ENCODE data around the gene SLC26A2. TPM values are rescaled to one million over a fixed set of nuclear protein-coding genes. Genes with fewer than 3 reads are reported as not detected.

The SLC26A2 gene
- total and polyA plus RNA-seq, 2 experiments from 2014 or later, result 3.5 to 11.5 TPM

DNA sequence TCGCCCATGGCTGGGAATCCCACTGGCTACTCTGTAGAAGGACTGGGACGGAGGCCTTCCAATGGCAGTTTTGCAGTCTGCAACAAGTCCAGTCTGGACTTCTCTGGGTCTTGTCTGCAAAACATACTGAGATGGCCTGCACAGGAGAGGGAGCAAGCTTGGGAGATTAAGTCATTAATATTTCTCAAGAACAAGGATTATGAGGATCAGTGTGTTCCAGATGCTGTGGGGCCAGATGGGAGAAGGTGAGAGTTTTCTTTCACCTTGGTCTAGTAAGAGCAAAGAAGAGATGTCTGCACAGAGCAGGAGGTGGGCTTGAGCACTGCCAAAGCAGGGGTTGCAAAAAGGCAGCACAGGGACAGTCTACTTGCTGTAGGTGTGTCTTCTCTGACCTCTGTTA, 15.9 kb upstream of the SLC26A2 start, which contains the start of gene PDE6A (continued):
- TF ChIP-seq, protein P1, sequence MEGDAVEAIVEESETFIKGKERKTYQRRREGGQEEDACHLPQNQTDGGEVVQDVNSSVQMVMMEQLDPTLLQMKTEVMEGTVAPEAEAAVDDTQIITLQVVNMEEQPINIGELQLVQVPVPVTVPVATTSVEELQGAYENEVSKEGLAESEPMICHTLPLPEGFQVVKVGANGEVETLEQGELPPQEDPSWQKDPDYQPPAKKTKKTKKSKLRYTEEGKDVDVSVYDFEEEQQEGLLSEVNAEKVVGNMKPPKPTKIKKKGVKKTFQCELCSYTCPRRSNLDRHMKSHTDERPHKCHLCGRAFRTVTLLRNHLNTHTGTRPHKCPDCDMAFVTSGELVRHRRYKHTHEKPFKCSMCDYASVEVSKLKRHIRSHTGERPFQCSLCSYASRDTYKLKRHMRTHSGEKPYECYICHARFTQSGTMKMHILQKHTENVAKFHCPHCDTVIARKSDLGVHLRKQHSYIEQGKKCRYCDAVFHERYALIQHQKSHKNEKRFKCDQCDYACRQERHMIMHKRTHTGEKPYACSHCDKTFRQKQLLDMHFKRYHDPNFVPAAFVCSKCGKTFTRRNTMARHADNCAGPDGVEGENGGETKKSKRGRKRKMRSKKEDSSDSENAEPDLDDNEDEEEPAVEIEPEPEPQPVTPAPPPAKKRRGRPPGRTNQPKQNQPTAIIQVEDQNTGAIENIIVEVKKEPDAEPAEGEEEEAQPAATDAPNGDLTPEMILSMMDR (conservative IDR thresholded peaks at IDR 0.05; ENCODE audit: low read depth in 2 of 2), result no peak

DNA sequence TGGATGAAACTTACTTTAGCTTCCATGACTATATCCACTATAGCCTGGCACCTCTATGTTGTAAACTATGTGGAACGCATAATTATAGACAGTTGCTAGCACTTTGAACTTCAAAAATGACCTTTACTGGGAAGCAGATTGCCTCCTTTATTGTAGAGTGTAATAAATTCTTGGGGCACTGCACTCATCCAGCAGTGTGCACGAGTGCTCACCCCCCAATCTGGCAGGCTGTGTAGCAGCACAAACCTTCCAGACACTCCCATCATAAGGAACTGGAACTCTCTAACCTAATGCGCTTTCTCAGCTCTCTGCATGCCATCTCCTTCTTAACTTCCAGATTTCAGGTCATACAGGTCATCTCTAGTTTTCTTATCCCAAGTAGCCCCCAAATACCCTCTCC, 14.4 kb upstream of the SLC26A2 start:
- no peak overlapping the region for H3K27ac Mint-ChIP-seq
- H3K4me3 Mint-ChIP-seq, result no peak overlapping the region
- Histone ChIP-seq H3K4me3 (no peak overlapping the region), H3K9me2 (ENCODE audit: insufficient read depth) (no peaks in the 10 kb centered on the region), H3K4me2 (no peak overlapping the region), H4K20me1 (replicated peaks; ENCODE audit: insufficient read depth) (no peaks in the 10 kb centered on the region), H3K27me3 (ENCODE audit: insufficient read depth) (no peaks in the 10 kb centered on the region), H2AFZ (no peak overlapping the region), H3F3A (replicated peaks; ENCODE audit: low read depth) (no peaks in the 10 kb centered on the region), H3K27ac (ENCODE audit: low read depth) (no peak overlapping the region), H3K36me3 (ENCODE audit: insufficient read depth) (no peaks in the 10 kb centered on the region), H3K4me1 (ENCODE audit: insufficient read depth) (no peaks in the 10 kb centered on the region), H3K79me2 (replicated peaks; ENCODE audit: insufficient read depth) (no peaks in the 10 kb centered on the region)
- H3K36me3 Mint-ChIP-seq (ENCODE audit: low read depth), result no peaks in the 10 kb centered on the region
- H3K4me1 Mint-ChIP-seq, result no peaks in the 10 kb centered on the region
- no peaks in the 10 kb centered on the region for H3K9me3 Mint-ChIP-seq
- TF ChIP-seq, protein P2, sequence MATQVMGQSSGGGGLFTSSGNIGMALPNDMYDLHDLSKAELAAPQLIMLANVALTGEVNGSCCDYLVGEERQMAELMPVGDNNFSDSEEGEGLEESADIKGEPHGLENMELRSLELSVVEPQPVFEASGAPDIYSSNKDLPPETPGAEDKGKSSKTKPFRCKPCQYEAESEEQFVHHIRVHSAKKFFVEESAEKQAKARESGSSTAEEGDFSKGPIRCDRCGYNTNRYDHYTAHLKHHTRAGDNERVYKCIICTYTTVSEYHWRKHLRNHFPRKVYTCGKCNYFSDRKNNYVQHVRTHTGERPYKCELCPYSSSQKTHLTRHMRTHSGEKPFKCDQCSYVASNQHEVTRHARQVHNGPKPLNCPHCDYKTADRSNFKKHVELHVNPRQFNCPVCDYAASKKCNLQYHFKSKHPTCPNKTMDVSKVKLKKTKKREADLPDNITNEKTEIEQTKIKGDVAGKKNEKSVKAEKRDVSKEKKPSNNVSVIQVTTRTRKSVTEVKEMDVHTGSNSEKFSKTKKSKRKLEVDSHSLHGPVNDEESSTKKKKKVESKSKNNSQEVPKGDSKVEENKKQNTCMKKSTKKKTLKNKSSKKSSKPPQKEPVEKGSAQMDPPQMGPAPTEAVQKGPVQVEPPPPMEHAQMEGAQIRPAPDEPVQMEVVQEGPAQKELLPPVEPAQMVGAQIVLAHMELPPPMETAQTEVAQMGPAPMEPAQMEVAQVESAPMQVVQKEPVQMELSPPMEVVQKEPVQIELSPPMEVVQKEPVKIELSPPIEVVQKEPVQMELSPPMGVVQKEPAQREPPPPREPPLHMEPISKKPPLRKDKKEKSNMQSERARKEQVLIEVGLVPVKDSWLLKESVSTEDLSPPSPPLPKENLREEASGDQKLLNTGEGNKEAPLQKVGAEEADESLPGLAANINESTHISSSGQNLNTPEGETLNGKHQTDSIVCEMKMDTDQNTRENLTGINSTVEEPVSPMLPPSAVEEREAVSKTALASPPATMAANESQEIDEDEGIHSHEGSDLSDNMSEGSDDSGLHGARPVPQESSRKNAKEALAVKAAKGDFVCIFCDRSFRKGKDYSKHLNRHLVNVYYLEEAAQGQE (IDR thresholded peaks at IDR 0.05; ENCODE audit: unreplicated experiment), result no peak
- TF ChIP-seq JUNB (IDR thresholded peaks at IDR 0.05; ENCODE audit: unreplicated experiment) (no peak), EZH2phosphoT487 (IDR thresholded peaks at IDR 0.05; ENCODE audit: unreplicated experiment) (no peak), ZNF114 (CRISPR knock-in tag; IDR thresholded peaks at IDR 0.05) (no peak), EZH2 (IDR thresholded peaks at IDR 0.05; ENCODE audit: low read depth, unreplicated experiment) (no peak), NANOG (IDR thresholded peaks at IDR 0.05; ENCODE audit: borderline replicate concordance) (no peak), POLR2AphosphoS5 (IDR thresholded peaks at IDR 0.05; ENCODE audit: low read depth) (no peak), ZNF331 (CRISPR knock-in tag; IDR thresholded peaks at IDR 0.05; ENCODE audit: low read depth) (no peak)
- TF ChIP-seq, protein P3, sequence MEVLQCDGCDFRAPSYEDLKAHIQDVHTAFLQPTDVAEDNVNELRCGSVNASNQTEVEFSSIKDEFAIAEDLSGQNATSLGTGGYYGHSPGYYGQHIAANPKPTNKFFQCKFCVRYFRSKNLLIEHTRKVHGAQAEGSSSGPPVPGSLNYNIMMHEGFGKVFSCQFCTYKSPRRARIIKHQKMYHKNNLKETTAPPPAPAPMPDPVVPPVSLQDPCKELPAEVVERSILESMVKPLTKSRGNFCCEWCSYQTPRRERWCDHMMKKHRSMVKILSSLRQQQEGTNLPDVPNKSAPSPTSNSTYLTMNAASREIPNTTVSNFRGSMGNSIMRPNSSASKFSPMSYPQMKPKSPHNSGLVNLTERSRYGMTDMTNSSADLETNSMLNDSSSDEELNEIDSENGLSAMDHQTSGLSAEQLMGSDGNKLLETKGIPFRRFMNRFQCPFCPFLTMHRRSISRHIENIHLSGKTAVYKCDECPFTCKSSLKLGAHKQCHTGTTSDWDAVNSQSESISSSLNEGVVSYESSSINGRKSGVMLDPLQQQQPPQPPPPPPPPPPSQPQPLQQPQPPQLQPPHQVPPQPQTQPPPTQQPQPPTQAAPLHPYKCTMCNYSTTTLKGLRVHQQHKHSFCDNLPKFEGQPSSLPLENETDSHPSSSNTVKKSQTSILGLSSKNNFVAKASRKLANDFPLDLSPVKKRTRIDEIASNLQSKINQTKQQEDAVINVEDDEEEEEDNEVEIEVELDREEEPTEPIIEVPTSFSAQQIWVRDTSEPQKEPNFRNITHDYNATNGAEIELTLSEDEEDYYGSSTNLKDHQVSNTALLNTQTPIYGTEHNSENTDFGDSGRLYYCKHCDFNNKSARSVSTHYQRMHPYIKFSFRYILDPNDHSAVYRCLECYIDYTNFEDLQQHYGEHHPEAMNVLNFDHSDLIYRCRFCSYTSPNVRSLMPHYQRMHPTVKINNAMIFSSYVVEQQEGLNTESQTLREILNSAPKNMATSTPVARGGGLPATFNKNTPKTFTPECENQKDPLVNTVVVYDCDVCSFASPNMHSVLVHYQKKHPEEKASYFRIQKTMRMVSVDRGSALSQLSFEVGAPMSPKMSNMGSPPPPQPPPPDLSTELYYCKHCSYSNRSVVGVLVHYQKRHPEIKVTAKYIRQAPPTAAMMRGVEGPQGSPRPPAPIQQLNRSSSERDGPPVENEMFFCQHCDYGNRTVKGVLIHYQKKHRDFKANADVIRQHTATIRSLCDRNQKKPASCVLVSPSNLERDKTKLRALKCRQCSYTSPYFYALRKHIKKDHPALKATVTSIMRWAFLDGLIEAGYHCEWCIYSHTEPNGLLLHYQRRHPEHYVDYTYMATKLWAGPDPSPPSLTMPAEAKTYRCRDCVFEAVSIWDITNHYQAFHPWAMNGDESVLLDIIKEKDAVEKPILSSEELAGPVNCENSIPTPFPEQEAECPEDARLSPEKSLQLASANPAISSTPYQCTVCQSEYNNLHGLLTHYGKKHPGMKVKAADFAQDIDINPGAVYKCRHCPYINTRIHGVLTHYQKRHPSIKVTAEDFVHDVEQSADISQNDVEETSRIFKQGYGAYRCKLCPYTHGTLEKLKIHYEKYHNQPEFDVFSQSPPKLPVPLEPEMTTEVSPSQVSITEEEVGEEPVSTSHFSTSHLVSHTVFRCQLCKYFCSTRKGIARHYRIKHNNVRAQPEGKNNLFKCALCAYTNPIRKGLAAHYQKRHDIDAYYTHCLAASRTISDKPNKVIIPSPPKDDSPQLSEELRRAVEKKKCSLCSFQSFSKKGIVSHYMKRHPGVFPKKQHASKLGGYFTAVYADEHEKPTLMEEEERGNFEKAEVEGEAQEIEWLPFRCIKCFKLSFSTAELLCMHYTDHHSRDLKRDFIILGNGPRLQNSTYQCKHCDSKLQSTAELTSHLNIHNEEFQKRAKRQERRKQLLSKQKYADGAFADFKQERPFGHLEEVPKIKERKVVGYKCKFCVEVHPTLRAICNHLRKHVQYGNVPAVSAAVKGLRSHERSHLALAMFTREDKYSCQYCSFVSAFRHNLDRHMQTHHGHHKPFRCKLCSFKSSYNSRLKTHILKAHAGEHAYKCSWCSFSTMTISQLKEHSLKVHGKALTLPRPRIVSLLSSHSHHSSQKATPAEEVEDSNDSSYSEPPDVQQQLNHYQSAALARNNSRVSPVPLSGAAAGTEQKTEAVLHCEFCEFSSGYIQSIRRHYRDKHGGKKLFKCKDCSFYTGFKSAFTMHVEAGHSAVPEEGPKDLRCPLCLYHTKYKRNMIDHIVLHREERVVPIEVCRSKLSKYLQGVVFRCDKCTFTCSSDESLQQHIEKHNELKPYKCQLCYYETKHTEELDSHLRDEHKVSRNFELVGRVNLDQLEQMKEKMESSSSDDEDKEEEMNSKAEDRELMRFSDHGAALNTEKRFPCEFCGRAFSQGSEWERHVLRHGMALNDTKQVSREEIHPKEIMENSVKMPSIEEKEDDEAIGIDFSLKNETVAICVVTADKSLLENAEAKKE (CRISPR knock-in tag; IDR thresholded peaks at IDR 0.05), result no peak
- TF ChIP-seq, protein P1 (conservative IDR thresholded peaks at IDR 0.05; ENCODE audit: low read depth in 2 of 2), result no peak
- H3K27me3 Mint-ChIP-seq (ENCODE audit: insufficient read depth, low read depth, poor library complexity), result peaks cover 3% of the 10 kb centered on the region
- DNase-seq (ENCODE audit: low spot score) (no peak), ATAC-seq (no peak)

Measured in GM23338 (cell line).